Suppressor macrophage treated with lipopolysaccharide for 4 hours (primary cell): Measurements from ENCODE around the gene STARD9.
"Not testable (repeated sequence)": the region's sequence is repeated elsewhere in the genome, so short reads cannot be mapped to it uniquely, and the experiment has no call there.

Experiments used
- DNase-seq: peaks from one replicate; pipeline ENCODE4 v3.0.0-alpha.2; 2020

STARD9 gene

GRCh38 chr15:42732095-42732827 lies 156.9 kb downstream of the STARD9 start:
- DNase-seq: no peak

- DNase-seq: no peak
Observed at GRCh38 chr15:42733027-42733426, 157.6 kb downstream of the STARD9 start.

DNA sequence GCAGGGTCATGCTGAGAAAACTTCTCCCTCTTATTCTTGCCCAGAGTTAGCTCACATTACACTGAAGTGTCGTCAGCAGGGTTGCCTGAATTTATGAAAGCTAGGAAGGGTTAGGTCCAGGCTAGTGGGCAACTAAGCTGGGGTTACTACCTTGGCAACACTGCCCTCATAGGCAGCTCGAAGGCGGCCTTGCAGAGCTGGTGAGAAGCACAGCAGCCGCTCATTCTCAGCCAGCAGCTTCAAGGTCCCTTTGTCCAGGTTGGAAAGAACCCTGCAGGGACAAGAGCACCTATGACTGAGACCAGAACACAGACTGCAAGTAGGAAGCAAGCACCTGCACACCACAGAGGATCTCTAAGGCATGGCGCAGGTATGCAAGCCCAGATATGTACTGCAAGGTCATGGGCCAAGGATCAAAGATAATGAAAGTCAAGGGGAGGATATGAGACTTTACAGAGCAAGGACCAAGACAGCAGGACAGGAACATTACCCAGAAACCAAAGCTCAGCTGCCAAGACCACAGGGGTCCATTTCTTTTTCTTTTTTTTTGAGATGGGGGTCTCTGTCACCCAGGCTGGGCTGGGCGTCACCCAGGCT lies 158.8 kb downstream of the STARD9 start:
- DNase-seq: no peak

GRCh38 chr15:42735382-42736165 lies 160.2 kb downstream of the STARD9 start:
- DNase-seq: no peak

DNA sequence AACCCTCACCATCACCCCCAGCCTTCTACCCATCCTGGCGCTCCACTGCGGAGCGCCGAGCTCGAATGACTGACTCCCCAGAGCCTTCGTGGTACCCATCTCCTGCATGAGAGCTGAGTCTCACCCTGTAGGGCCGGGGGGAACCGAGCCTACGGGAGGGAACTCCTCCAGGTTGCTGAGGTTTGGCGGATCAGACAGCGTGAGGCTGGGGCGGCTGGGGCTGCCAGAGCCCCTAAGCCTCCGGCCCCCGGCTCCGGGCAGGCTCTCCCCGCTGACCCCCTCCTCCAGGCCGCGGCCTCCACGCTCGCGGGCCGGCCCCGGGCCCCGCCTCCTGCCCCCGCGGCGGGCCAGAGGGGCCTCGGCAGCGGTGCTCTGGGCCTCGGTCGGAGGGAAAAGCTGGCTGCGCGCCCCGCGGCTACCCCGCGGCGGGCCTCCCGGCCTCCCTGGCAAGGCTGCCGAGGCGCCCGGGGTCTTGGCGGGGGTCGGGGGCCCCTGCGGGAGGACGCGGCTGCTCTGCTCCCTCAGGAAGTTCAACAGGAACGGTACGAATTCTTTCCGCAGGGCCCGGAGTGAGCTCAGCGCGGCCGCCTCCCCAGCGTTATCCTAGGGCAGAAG lies 160.9 kb downstream of the STARD9 start:
- DNase-seq: peak; percentile 27

- DNase-seq: peak; percentile 96
Observed at GRCh38 chr15:42736793-42737528, 161.6 kb downstream of the STARD9 start, which contains the start of gene CDAN1. TSS of gene CDAN1 (minus strand) at chr15:42737128. CDS start at chr15:42737102, 26 bp downstream.

DNA sequence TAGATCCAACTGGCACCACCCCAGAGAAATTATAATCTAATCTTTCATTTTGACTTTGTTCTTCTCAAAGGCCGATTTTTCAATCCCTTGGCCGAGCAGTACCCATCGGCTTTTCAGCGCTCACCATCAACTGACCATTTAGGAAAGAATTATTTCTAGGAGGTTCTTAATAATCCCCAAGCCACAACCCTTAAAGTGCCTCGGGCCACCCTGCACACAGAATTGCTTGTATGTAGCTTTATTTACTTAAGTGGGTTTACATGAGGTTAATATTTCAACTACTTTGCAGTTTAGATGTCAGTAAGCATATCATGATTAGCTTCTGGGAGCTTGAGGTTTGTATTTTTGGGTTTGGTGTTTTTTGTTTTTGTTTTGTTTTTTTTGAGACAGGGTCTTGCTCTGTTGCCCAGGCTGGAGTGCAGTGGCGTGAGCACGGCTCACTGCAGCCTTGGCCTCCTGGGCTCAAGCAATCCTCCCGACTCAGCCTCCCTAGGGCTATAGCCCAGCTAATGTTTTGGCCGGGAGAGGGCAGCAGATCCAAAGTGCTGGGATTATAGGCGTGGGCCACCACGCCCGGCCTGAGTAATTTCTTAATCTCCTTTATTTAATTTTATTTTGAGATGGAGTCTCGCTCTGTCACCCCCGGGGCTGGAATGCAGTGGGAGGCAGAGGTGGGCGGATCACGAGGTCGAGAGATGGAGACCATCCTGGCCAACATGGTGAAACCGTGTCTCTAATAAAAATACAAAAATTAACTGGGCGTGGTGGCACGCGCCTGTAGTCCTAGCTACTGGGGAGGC lies 162.3 kb downstream of the STARD9 start:
- no peak for DNase-seq

GRCh38 chr15:42741710-42742109 lies 166.3 kb downstream of the STARD9 start:
- DNase-seq: no peak

GRCh38 chr15:42742149-42742548 lies 166.7 kb downstream of the STARD9 start:
- no peak for DNase-seq

- DNase-seq: no peak
Observed at GRCh38 chr15:42744195-42744594, 168.8 kb downstream of the STARD9 start.

DNA sequence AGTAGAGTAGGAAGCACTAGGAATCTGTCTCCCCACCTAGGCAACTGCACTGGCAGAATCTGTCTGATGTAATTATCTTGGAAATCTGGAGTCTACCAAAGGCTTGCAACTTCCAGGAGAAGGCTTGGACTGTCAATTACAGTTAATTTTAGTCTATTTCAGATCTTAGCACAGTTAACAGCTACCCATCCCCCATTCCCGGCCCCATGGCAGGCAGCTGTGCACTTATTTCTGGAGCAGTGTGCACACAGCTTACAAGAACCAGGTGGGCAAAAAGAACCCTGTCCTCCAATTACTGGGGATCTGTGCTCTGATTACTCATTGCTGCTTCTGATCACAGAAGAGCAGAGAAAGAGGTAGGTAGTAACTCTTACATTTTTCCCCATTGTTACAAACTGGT lies 173.9 kb downstream of the STARD9 start:
- DNase-seq: no peak

DNA sequence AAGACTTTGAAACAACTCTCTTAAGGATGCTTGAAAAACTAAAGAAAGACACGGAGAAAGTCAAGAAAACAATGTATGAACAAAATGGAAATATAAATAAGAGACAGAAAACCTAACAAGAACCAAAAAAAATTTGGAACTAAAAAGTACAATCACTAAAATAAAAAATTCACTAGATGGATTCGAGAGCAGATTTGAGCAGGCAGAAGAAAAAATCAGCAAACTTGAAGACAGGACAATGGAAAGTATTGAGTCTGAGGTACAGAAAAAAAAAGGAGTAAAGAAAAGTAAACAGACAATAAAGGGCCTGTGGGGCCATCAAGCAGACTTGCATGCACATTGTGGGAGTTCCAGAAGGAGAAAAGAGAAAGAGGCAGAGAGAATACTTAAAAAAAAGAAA lies 174.9 kb downstream of the STARD9 start:
- no peak for DNase-seq

GRCh38 chr15:42759093-42759492 lies 183.7 kb downstream of the STARD9 start:
- no peak for DNase-seq

DNA sequence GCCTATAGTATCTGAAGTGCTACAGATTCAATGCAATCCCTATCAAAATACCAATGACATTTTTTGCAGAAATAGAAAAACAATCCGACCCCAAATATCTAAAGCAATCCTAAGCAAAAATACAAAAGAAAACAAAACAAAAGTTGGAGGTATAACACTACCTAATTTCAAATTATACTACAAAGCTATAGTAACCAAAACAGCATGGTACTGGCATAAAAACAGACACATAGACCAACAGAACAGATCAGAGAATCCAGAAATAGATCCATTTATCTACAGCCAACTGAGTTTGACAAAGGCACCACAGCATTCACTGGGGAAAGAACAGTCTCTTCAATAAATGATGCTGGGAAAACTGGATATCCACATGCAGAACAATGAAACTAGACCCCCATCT lies 185.4 kb downstream of the STARD9 start:
- no peak for DNase-seq

- not testable (repeated sequence) for DNase-seq
Observed at GRCh38 chr15:42761813-42762212, 186.4 kb downstream of the STARD9 start.

GRCh38 chr15:42764154-42764731 lies 188.8 kb downstream of the STARD9 start:
- not testable (repeated sequence) for DNase-seq

DNA sequence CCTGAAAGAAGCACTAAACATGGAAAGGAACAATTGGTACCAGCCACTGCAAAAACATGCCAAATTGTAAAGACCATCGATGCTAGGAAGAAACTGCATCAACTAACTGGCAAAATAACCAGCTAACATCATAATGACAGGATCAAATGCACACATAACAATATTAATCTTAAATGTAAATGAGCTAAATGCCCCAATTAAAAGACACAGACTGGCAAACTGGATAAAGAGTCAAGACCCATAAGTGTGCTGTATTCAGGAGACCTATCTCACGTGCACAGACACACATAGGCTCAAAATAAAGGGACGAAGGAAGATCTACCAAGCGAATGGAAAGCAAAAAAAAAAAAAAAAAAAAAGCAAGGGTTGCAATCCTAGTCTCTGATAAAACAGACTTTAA lies 190.7 kb downstream of the STARD9 start:
- not testable (repeated sequence) for DNase-seq
